Measurements from ENCODE around the gene FAM181B. TPM values are rescaled to one million over a fixed set of nuclear protein-coding genes. Genes with fewer than 3 reads are reported as not detected.
A peak's percentile ranks its signal among the peaks of the same experiment; 100 is the strongest.

The FAM181B gene
- total RNA-seq, 1 experiment from 2014 or later, result 0.44 TPM

DNA sequence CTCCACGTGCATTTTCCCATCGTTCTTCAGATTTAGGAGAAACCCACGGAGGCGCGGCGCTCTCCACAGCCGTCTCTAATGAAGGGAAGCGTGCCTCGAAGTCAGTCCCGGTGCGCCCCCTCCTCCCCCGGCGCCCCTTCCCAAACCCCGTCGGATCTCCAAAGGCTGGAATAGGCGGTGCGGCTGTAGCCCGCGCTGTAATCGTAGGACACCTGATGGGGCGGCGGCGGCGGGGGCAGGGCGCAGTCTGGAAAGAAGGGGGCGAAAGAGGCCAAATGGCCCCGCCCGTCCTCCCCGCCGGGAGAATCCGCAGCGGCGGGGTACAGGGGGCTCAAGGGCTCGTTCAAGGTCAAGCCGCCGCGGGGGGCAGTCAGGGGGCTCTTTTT is 1.3 kb downstream of the FAM181B start:
- H3K27me3 ChIP-seq (ENCODE audit: insufficient read depth, low read length), result peaks cover 18% of the 10 kb centered on the region; the same call in 1 of the 2 replicates
- Mint-ChIP-seq H3K4me1 (peaks cover 26 to 29% of the 10 kb centered on the region in 2 experiments), H3K9me3 (no peaks in the 10 kb centered on the region; a peak in 1 of 5 replicates), H3K36me3 (ENCODE audit: insufficient read depth in 1 of 3, low read depth in 3 of 3) (no peaks in the 10 kb centered on the region; a peak in 1 of 7 replicates), H3K27ac (no peak overlapping the region), H3K4me3 (peak overlapping the region; percentile 45 to 48), H3K27me3 (ENCODE audit: low read depth) (peaks cover 86% of the 10 kb centered on the region)
- no peak overlapping the region for H4K91ac ChIP-seq (ENCODE audit: insufficient read length, low read depth, low read length)
- no peaks in the 10 kb centered on the region for H3K79me2 ChIP-seq (ENCODE audit: insufficient read depth, low read length)
- no peaks in the 10 kb centered on the region for H3K4me1 ChIP-seq (ENCODE audit: insufficient read depth, low read length)
- H2BK5ac ChIP-seq (ENCODE audit: insufficient read length, low read length), result no peak overlapping the region
- no peak overlapping the region for H3K9ac ChIP-seq (ENCODE audit: extremely low read depth, insufficient read length, low read length)
- H3T11ph ChIP-seq (ENCODE audit: low read length), result no peak overlapping the region
- peak; percentile 42 for DNase-seq
- H3K23me2 ChIP-seq (ENCODE audit: insufficient read length, low read depth, low read length, poor library complexity, severe bottlenecking), result peaks cover 3% of the 10 kb centered on the region
- no peaks in the 10 kb centered on the region for H3K79me1 ChIP-seq (ENCODE audit: insufficient read depth, low read depth, low read length, poor library complexity, severe bottlenecking)
- no peak overlapping the region for H2AK5ac ChIP-seq (ENCODE audit: insufficient read length, low read length)
- no peak overlapping the region for H2BK15ac ChIP-seq (ENCODE audit: low read depth, low read length)
- H2BK120ac ChIP-seq (ENCODE audit: low read depth, low read length, poor library complexity, severe bottlenecking), result no peak overlapping the region
- H3K4ac ChIP-seq (ENCODE audit: low read depth, low read length), result no peak overlapping the region
- H3K56ac ChIP-seq (ENCODE audit: insufficient read length, low read depth, low read length), result no peak overlapping the region
- H2BK12ac ChIP-seq (ENCODE audit: insufficient read length, low read depth, low read length), result no peak overlapping the region
- H4K5ac ChIP-seq (ENCODE audit: insufficient read length, low read depth, low read length), result no peak overlapping the region
- TF ChIP-seq, protein P1, sequence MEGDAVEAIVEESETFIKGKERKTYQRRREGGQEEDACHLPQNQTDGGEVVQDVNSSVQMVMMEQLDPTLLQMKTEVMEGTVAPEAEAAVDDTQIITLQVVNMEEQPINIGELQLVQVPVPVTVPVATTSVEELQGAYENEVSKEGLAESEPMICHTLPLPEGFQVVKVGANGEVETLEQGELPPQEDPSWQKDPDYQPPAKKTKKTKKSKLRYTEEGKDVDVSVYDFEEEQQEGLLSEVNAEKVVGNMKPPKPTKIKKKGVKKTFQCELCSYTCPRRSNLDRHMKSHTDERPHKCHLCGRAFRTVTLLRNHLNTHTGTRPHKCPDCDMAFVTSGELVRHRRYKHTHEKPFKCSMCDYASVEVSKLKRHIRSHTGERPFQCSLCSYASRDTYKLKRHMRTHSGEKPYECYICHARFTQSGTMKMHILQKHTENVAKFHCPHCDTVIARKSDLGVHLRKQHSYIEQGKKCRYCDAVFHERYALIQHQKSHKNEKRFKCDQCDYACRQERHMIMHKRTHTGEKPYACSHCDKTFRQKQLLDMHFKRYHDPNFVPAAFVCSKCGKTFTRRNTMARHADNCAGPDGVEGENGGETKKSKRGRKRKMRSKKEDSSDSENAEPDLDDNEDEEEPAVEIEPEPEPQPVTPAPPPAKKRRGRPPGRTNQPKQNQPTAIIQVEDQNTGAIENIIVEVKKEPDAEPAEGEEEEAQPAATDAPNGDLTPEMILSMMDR (conservative IDR thresholded peaks at IDR 0.05), result no peak
- H4K8ac ChIP-seq (replicated peaks; ENCODE audit: insufficient read length, low read depth, low read length), result no peak overlapping the region
- WGBS (ENCODE audit: extremely low coverage, insufficient read length, low lambda C conversion rate), result no CpG with 5 or more reads among the region's 37 CpGs
- no peaks in the 10 kb centered on the region for H3K9me3 ChIP-seq (ENCODE audit: control insufficient read depth, low read depth, low read length)
- no peak overlapping the region for H3K18ac ChIP-seq (ENCODE audit: insufficient read length, low read depth, low read length)
- peak overlapping the region; percentile 20 for H3K4me2 ChIP-seq (ENCODE audit: insufficient read depth, insufficient read length, low read length)
- H2BK20ac ChIP-seq (ENCODE audit: low read depth, low read length, poor library complexity, severe bottlenecking), result no peak overlapping the region
- H2AFZ ChIP-seq (ENCODE audit: low read length), result no peak overlapping the region
- no peak overlapping the region for H3K27ac ChIP-seq (ENCODE audit: insufficient read length, low read depth, low read length)
- no peak overlapping the region for H3K14ac ChIP-seq (ENCODE audit: insufficient read depth, low read length)
- H3K23ac ChIP-seq (ENCODE audit: insufficient read length, low read depth, low read length), result no peak overlapping the region
- H4K20me1 ChIP-seq (ENCODE audit: control insufficient read depth, insufficient read depth, insufficient read length), result no peaks in the 10 kb centered on the region

All from H9 (cell line).